NCI-H1436 (cell line): Measurements from ENCODE around the gene MMP24.

Experiments
- DNase-seq: peaks from one replicate; lab custom pipeline; 2025; lab: John Stamatoyannopoulos, UW

Gene MMP24

DNA sequence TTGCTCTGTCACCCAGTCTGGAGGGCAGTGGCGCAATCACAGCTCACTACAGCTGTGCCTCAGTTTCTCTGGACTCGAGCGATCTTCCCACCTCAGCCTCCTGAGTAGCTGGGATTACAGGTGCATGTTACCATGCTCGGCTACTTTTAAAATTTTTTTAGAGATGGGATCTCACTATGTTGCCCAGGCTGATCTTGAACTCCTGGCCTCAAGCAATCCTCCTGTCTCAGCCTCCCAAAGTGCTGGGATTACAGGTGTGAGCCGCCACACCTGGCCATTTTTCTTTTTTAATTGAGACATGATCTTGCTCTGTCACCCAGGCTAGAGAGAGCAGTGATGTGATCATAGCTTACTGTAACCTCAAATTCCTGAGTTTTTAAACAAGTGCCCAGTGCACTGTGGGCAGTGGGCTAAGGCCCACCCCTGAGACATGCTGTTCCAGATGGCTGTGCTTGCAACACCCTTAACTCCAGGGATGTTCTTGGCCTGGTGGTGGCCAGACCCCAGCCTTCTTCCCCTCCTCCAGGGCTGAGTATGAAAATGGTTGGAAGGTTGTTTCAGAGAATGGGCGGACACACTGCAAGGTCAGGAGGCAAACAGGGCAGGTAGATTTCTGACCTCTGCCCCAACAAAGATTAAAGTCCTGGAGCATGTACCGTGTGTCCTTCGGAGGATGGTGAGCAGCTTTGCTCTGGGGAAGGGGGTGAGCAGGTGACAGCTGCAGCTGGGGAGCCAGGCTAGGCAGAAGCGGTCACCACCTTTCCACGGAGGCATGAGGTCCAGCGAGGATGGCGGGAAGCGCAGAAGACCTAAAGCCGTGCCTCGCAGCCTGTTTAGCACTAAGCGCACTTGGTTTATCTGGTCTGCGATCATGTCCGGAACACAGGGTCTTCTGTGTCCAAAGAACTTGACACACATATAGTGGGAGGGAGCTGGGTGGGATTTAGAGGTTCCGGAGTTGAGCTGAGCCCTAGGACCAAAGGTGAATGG, 67.1 kb downstream of the MMP24 start:
- DNase-seq = no peak

DNA sequence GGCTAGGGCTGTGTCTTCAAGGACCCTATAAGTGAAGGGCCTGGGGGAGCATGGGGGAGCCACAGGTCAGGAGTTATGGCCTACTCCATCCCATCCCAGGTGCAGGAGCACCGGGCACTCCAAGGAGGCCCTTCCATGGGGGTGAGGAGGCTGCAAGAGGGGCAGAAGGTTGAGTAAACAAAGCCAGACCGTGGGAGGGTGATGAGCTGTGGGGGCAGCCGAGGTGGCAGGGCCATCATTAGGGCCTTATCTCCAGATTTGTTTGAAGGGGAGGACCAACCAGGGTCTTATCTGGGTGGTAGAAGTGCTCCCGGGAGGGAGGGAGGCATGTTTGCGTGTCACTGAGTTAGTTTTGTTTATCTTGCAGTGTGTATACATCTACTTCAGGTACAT, 67.8 kb downstream of the MMP24 start:
- no peak for DNase-seq

DNA sequence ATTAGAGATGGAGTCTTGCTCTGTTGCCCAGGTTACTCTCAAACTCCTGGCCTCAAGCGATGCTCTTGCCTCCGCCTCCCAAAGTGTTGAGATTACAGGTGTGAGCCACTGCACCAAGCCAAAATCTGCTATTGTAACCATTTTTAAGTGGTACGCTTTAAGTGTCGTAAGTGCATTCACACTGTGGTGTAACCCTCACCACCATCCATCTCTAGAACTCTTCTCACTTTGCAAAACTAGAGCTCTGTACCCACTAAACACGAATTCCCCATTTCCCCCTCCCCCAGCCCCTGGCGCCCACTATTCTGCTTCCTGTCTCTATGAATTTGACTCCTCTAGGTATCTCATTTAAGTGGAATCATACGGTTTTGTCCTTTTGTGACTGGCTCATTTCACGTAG, 68.6 kb downstream of the MMP24 start:
- no peak for DNase-seq

DNA sequence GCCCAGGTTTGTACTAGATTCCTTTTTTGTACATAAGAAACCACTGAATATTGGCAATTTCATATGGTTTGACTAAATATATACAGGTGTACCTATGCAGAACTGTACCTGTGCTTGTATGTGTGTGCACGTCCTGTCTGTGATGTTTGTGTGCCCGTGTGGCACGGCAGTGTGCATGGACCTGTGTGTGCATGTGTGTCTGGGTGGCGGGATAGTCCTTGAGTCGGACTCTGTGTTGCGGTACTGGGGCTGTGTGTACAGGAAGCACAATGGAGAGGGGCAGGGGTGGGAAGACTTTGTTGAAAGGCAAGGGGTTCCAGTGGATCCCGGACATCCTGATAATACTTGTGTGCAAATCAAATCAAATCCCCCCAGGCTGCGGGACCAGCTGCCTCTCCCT, 69.2 kb downstream of the MMP24 start:
- no peak for DNase-seq

DNA sequence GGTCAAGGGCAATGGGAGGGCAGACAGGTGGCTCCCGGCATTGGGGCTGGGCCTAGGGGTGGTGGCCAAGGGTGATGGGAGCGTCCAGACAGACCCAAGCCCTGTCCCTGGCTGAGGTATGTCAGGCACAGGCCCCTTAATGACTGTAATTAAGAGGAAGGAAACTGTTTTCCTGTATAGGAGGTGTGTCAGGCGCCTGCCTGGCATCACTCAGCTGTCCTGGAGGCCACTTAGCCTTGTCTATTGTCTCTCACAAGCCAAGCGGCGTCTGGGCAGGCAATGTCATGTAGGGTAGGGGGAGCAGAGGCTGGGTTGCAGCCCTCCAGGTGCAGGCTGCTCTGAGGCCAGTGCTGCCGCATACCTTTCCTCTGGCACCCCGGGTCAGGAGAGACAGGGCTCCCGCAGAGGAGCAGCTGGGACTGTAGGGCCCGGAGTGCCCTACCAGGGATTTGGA, 69.6 kb downstream of the MMP24 start:
- no peak for DNase-seq

DNA sequence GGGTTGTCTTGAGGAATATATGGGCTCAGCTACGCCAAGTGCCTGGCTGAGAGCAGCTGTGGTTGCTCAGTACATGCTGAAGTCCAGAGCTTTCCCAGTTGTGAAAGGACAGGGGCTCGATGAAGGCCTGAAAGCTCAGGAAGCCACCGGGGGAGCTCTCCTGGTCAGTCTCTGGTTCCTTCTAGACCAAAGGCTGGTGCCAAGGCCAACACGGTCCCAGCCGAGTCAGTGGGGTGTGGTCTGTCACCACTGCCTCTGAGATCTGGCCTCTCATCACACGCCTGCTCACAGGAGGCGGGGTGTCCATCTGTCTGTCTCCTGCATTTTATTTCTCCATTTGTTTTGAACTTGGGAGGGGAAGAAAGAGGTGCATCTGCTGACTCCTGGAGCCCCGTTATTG, 70.7 kb downstream of the MMP24 start:
- no peak for DNase-seq

DNA sequence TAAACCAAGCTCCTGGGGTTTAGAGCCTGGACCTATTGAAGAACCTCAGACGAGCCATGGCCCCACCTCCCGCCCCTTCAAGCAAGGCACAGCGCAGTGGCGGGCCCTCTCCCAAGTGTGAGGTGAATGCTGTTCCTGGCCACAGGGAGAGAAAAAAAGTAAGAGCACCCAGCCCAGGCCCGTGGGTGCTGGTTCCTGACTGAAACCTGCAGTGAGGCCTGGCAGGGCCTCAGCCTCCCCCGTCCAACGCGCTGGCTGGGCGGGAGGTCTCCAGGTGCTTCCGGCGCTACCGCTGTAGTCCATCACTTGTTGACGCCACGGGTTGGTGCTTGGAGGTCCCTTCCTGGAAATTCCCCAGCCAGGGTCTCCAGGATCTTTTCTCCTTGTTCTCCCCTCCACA, 71.2 kb downstream of the MMP24 start:
- no peak for DNase-seq

DNA sequence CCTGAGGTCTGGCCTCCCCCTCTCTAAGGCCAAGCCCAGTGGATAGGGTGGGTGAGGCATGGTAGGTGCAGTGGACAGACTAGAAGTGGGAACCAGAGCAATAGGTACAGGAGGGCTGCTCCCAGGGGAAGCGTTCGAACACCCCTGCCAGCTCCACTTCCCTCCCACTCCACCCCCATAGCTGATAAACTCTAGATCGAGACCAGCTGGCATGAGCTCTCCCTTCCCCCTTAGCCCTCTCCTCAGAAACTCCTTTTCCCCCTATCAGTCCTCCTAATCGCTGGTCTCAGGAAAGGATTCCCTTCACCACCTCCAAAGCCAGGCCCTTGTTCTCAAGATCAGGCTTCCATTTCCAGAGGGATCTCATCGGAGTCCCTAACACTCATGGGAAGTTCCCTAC, 71.8 kb downstream of the MMP24 start:
- DNase-seq = no peak

DNA sequence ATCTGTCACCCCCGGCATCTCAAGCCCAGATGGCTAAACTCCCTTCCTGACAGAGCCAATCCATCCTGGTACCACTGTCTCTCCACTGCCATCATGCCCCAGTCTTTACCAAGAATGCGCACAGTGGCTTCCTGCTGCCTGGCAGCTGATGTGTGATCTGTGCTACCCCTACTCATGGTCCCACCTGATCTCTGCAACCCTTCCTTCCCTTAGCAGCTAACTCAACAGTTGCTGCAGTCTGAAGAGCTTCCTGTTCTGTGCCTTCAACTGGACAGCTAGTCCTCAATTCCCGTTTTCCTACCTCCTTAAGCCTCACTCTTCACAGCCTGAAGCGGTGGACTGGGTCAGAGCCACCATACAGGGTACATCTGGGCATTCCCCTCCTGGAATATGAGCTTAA, 73.3 kb downstream of the MMP24 start:
- DNase-seq = no peak

DNA sequence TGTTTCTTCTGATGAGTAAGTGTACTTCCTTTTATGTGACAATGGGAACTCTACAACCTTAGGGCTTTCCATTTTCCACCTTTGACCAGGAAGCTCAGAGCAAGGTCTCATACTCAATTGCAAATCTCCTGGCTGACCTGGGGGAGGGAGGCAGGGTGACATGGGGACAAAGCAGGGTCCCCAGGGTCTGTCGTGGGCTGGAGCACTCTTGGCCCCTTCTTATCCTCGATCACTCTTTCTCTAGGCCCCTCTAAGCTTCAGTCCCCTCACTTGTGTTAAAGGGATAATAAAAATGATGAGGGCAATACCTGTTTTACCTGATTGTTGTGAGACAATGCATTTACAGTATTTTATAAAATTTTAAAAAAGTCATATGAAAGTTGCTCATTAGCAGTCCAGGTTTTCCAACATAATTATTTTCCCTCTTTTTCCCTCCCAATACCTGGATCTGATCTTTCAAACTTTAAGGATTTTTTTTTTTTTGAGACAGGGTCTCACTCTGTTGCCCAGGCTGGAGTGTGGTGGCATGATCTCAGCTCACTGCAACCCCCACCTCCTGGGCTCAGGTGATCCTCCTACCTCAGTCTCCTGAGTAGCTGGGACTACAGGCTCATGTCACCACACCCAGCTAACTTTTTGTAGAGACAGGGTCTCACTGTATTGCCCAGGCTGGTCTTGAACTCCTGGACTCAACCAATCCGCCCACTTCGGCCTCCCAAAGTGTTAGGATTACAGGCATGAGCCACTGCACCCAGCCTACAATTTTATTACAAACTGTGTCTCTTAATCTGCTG, 74.2 kb downstream of the MMP24 start:
- no peak for DNase-seq

DNA sequence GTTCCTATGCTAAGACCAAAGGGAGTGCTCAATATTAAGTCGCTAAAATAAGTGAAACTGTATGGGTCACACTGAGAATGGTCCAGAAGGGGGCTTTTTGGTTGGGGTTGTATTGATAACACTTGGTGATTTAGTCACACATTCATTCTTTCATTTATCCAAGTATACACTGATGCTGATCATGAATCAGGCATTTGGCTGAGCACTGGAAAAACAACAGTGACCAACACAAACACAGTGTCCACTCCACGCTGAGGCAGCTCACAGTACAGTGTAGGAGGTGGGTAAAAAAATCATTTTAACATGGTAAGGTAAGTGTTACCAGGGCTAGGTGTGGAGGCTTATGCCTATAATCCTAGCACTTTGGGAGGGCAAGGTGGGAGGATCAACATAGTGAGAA, 74.9 kb downstream of the MMP24 start:
- no peak for DNase-seq

DNA sequence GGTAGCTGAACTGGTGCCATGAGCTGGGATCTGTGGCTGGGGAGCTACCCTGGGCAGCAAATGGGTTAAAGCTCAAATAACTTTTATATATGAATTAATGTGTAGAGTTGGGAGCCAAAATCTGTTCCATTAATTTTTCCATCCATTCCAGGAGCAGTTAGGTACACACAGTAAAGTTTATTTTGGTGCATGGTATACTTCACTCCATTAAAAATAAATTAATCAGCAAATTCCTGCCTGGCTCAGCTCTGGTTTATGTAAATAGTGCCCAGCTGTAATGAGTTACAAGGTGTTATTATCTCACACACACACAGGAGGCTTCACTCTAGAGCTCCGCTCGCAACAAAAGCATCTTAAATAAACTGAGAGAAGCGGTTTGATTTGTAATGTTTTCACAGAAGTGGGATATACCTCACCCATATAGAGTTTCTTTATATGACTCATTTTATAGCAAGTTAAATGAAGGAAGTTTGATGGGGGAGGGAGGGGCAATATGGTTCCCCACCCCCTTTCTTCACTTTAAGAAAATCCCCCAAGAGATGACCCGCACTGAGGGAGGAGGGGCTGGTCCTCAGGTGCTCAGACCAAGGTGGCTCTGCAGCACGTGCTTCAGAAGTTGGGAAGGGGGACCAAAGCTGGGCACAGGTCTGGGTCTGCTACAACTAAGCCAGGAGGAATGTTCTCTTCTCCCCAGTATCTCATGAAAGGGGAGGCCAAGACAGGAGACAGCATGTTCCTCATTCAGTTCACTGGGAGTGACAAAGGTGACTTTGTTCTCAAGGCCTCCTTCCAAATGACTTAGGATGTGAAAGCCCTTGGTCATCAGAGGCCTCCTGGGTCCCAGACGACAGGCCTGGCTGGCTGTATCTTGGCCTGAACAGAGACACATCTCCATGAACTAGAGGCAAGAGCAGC, 76.2 kb downstream of the MMP24 start:
- DNase-seq = no peak

DNA sequence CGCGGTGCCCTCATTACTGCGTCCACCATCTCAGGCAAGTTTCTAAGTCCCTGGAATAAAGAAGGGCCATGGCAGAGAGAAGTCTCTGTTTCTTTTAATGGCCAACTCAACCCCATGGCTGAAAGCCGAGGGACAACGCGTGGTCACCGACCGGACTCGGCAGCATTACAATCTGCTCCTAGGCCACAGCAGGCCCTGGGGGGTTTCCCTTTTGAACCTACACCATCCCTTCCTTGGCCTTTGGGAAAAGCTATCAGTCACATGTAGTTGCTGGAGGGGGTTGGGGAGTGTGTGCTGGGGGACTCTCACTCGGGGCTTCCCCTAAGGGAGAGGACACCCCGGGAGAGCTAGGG, 76.9 kb downstream of the MMP24 start:
- no peak for DNase-seq

DNA sequence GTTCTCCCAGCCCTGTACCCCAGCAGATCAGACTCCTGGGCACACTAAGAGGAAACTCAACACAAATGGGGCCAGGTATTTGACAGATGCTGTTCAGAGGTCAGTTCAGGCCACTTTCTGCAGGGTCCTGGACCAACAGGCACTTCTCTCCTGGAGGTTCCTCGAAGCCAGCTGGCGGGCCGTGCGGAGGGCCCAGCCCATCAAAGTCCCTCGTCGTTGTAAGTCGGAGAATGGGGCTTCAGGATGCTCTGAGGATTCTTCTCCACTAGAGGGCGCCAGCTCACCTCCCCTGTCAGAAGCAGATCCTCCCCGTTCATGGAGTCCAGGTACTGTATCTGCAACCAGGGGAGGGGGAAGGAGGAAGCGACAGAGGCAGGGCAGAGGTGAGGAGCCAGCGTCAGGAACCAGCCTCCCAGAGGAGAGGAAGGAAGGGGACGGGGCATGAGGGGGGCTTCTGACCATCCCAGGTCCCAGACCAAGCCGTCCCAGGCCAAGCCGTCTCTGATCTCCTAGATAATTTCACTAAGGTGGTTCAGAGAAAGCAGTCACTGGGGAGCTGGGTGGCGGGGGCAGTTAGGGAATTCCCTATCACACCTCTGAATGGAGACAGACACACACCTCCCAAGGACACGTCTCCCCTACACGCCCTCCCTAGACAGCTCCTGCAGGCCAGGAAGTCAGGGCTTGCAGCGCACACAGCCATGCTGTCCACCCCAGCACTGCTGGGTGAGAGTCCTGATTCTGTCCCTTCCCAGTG, 77.4 kb downstream of the MMP24 start:
- DNase-seq = peak; percentile 86

DNA sequence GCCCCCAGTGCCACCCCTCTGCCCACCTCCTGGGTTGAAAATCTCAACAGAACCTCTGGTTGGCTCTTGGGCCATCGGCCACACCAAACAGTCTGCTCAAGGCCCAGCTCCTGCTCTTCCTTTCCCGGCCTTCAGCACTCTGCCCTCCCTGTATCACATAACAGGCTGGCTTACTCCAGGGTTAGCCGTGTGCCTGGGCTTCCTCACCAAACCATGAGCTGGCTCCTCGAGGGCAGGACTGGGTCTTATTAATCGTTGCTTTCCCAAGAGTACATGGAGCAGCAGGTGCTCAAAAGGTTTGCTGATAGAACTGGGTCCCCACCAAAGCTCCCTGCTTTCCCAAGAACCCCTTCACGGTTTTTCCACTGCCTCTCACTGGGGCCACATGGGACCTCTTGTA, 78.5 kb downstream of the MMP24 start:
- DNase-seq = no peak

DNA sequence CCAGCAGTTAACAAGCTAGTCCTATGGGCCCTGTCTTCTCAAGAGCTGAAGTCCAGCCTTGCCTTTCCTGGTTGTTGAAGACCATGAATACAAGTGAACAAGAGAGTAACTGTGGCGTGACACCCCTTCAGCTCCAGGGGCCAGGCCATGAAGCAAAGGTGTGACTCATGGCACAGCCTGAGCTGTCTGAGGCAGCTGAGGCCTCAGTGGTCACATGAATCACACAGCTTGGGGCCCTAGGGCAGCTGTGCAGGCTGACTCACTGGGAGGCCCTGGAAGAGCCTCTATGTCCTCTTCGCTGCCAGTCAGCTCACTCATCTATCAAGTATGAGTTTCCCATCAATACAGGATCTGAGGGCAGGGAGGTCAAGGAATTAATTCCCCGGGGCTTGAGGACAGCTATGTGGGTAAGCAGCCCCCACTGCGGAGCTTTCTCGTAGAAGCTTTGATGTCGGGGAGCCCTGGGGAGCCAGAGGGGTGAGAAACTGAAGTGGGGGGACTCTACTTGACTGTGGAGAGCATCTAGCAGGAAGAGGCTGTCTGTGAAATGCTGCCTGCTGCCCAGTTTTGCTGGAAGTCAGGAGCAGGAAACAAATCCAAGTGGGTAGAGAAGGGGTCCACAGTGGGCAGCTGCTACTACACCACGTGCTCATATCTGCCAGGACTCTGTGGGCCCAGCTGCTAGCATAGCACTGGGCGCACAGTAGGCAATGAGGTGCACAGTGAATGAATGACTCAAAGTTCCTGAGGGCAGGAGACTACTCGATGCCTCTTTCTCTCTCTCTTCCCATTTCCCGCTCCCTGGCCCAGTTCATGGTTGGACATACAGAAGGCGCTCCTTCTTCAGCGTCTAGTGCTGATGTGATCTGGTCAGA, 79.4 kb downstream of the MMP24 start:
- DNase-seq = no peak

DNA sequence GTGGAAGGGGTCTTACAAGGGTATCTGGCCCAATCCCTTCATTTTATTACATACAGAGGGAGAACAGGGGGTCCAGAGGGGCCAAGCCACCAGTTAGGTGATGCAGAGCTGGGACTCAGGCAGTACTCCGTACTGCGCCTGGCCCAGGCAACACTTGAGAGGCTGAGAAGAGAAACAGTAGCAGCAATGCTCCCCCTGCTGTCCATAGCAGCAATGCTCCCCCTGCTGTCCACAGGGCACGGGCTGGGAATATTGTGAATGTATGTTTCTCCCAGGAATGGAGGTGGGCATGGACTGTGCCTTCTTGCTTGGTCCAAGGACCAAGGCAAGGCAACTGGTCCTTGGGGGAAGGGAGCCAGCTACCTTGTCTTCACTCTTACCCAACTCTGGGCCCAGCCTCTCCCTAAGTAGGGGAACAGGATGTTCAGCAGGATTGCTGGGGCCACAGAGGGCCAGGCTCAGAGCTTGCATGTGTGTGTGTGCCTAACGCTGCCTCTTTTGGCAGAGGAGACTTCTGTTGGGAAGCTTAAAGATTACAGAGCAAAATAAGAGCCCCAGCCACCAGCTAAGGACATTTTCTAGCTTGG, 80.5 kb downstream of the MMP24 start:
- peak; percentile 18 for DNase-seq

DNA sequence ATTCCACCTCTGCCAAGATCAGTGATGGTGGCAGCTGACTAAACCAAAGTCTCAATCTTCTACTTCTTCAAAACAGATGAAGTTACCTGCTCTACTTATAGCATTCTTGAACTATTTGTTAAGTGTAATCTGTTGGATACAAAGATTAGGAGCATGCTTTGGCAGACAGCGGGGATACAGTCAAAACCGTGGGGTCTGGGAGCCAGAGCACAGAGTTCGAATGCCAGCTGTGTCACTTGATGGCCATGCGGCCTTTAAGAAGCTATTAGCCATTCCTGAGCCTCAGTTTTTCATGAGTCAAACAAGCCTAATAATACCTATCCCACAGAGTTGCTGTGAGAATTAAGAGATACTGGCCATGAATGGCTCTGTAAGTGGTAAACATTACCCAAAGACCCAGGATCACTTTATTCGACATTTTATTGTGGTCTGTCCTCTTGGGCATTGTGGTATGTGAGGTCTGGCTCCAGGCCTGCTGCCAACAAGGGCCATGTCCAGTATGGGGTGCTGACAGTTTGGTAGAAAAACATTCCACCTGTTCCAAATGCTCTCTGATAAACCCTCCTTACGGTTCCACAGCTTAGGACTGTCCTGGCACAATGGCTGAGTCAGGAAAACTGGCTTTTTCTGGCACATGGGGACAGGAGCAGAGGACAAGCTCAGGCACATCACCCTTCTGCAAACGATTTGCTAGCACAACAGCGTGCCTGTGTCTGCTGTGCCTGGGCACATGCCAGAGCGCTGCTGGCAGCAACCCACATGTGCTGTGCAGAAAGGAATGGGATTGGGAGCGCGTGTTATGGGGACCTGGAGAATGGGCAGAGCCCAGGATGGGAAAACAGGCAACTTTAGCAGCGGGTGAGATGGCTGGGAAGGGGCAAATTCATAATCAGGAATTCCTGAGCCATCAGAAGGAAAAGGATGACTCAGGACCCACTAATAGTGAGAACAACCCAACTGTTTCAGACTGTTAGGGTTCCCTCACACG, 81.5 kb downstream of the MMP24 start:
- no peak for DNase-seq

DNA sequence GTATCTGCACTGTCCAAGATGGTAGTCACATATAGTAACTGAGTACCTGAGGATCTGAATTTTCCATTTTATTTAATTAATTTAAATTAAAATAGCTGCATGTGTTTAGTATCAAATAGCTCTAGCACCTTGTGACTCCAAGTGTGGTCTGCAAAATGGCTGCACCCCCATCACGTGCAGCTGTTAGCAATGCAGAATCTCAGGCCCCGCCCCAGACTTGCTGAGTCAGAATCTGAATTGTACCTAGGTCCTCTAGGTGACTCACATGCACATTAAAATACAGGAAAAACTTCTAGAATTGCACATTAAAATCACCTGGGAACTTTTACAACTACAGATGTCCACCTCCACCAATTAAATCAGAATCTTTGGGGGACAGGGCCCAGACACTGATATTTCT, 84.9 kb downstream of the MMP24 start:
- DNase-seq = no peak
